ENCODE data around the gene MATN4. TPM values are rescaled to one million over a fixed set of nuclear protein-coding genes. Genes with fewer than 3 reads are reported as not detected.

MATN4 gene
- total RNA-seq, 1 donor from 2014 or later: not detected

DNA sequence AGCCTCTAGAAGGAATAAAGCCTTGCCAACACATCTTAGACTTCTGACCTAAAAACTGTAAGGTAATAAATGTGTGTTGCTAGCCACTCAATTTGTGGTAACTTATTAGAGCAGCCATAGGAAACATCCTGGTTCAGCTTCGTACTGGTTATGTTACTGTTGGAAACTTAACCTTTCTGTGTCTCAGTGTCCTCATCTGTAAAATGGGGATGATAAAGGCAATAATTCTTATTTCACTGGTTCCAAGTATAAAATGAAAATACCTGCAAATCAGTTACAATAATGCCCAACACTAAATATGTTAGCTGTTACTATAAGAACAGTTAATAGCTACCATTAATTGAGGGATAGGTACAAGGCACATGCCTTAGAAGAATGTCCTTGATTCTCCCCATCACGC lies 15.8 kb downstream of the MATN4 start:
- DNase-seq (ENCODE audit: low read depth, low spot score): no peak

DNA sequence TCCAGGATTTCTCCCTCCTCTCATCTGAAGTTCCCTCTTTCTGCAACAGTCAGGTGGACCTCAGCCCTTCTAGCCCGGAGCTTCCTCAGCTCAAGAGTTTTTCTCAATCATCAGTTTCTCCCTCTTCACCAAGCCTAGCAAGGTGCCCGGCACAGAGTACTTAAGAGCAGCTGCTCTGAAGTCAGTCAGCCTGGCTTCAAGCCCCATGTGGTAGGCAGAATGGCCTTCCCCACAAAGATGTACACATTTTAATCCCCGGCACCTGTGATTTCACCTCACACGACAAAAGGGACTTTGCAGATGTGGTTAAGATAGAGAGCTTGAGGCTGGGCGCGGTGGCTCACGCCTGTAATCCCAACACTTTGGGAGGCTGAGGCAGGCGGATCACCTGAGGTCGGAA lies 16.6 kb downstream of the MATN4 start:
- DNase-seq (ENCODE audit: low read depth, low spot score): no peak

DNA sequence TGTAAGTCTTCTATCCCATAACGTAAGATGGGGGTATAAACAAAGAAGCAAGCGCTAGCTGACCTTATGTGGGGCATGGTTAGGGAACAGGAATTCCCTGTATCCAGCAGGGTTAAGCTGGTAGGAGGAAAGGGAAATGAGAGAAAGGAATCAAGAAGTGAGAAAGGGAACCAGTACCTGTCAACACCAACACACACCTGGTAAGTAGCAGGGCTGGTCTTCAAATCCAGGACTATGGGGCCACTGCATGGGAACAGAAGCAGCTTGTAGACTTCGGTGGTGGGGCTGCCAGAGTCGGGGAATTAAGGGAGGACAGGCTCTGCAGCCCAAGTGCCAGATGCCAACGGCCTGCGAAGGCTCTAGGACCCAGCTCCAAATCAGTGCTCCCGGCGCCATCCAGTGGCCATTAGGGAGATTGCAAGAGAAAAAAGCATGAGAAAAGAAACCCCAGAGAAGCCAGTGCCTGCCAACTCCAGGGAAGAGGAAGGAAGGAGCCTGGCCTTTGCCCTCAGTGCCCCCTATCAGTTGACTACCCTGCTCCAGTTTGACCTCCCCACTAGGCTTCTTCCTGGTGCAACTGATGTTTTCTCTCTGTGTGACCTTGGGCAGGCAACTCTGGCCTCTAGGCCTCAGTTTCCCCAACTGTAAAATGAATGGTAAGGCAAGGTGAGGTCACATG lies 17.3 kb downstream of the MATN4 start:
- peak; percentile 7 for DNase-seq (ENCODE audit: low read depth, low spot score)

GRCh38 chr20:45289942-45290676 lies 18.0 kb downstream of the MATN4 start:
- DNase-seq (ENCODE audit: low read depth, low spot score): no peak

DNA sequence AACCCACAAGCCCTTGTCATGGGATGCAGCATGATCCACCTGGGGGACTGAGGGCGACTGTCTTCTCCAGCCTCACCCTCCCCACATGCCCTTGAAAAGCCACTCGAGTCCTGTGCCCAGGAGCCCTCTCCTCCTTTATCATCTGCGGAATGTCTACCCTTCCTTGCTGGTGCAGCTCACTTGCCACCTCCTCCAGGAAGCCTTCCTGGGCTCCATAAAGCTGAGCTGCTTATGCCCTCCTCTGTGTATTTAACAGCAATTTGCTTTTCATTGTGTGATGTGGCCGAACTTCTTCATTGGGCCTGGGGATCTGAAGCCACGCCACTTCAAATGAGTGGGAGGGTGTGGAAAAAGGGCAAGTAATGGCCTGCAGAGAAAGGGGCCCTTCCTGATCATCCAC lies 19.2 kb downstream of the MATN4 start:
- DNase-seq (ENCODE audit: low read depth, low spot score): no peak

GRCh38 chr20:45288376-45288775 lies 19.7 kb downstream of the MATN4 start:
- DNase-seq (ENCODE audit: low read depth, low spot score): no peak

GRCh38 chr20:45283551-45284057 lies 24.5 kb downstream of the MATN4 start:
- no peak for DNase-seq (ENCODE audit: low read depth, low spot score)

DNA sequence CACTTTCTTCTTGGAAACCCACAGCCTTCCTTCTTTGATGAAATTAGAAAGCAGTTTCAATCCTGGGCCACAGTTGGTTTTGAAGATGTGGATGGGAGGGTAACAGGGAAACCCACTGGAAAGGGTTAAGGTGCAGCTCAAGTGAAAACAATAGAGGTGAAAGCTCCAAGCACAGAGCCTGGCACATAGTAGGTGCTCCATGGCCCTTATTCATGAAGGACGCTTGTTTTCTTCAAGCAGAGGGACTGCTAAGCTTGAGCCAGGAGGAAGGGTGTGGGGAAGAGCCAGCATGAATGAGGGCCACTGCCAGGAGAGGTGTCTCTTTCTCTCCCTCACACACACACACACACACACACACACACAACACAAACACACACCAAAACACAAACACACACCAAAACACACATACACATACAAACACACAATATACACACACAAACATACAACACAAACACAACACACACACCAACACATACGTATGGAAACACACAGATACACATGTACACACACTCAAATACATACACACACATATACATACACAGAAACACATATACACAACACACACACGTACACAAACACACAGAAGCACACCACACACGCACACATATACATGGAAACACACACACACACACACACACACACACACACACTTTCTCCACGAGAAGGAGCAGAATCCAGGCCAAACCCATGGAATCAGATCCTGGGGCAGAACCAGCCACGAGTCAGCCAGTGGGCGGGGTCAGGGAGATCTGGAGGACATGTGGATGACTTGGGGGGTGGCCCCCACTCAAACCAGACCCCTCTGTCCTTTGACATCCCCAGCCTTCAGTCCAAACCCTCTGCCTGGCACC lies 25.2 kb downstream of the MATN4 start:
- no peak for DNase-seq (ENCODE audit: low read depth, low spot score)

- DNase-seq (ENCODE audit: low read depth, low spot score): no peak
Measured at GRCh38 chr20:45279992-45280391, 28.1 kb downstream of the MATN4 start.

- no peak for DNase-seq (ENCODE audit: low read depth, low spot score)
Measured at GRCh38 chr20:45275338-45275737, 32.8 kb downstream of the MATN4 start.

GRCh38 chr20:45269754-45270270 lies 38.3 kb downstream of the MATN4 start:
- no peak for DNase-seq (ENCODE audit: low read depth, low spot score)

GRCh38 chr20:45269056-45269455 lies 39.0 kb downstream of the MATN4 start:
- no peak for DNase-seq (ENCODE audit: low read depth, low spot score)

- DNase-seq (ENCODE audit: low read depth, low spot score): no peak
Measured at GRCh38 chr20:45268531-45268930, 39.6 kb downstream of the MATN4 start.

GRCh38 chr20:45266977-45267376 lies 41.1 kb downstream of the MATN4 start:
- DNase-seq (ENCODE audit: low read depth, low spot score): no peak

DNA sequence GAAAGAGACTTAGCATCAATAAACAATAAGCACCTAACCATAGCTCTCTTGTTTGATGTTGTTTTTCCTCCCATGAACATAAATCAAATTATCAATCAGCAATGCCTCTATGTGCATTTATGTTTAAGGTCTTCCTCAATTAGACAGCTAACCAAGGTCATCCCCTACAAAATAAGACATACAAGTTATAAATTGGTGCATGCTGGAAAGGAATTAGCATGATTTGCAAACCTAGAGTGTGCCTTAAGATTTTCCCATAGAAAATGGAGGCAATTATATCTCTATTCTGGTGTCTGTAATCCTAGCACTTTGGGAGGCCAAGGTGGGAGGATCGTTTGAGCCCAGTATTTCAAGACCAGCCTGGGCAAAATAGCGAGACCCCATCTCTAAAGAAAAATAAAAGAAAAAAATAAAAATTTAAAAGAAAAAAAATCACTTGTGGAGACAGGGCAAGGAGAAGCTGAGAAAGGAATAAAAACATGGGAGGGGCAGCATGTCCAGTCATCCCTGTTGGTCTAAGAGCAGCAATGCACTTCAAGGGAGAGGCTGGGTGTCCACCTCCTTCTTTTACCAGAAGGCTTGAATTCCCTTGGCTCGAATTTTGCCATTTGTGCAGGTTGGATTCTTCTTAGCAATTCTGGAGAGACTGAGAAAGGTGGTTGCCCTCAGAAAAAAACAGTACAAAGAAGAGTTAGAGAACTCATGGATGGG lies 44.4 kb downstream of the MATN4 start:
- DNase-seq (ENCODE audit: low read depth, low spot score): no peak

GRCh38 chr20:45258664-45259063 lies 49.4 kb downstream of the MATN4 start:
- DNase-seq (ENCODE audit: low read depth, low spot score): no peak

DNA sequence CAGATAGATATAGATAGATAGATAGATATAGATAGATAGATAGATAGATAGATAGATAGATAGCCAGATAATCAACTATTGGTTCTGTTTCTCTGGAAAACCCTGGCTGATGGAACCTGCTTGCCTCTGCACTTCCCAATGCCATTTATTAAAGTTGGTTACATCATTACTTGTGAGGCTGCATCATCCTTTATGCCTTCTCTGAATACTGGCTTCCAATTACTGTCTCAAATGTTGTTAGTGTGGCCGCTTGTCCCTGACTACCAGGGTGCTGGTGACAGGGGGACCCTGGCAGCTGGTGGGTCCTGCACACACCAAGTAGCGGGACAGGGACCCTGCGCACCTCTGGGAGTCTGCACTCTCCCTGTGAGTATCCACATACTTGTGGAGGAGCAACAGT lies 49.8 kb downstream of the MATN4 start:
- DNase-seq (ENCODE audit: low read depth, low spot score): no peak

- no peak for DNase-seq (ENCODE audit: low read depth, low spot score)
Measured at GRCh38 chr20:45257711-45258110, 50.4 kb downstream of the MATN4 start.

DNA sequence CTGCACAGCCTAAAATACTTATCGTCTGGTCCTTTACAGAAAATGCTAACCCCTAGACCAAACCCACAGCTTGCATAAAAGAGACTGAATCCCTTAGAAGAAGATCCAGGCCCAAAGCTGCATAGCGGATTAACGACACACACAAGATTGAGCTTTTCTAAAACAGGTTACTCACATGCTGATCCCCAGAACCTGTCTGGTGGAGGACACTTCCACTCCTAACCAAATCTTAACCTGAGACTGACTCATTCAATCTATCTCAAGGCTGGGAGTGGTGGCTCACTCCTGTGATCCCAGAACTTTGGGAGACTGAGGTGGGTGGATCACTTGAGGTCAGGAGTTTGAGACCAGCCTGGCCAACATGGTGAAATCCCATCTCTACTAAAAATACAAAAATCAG lies 50.9 kb downstream of the MATN4 start:
- no peak for DNase-seq (ENCODE audit: low read depth, low spot score)

- DNase-seq (ENCODE audit: low read depth, low spot score): no peak
Measured at GRCh38 chr20:45254383-45255262, 53.5 kb downstream of the MATN4 start, which contains the start of gene SLPI. Gene SLPI, minus strand, starts transcription at chr20:45254564. Its CDS starts 21 bp downstream, at chr20:45254543.
